Activated CD8-positive, alpha-beta memory T cell treated with anti-CD3 and anti-CD28 coated beads for 24 hours (primary cell): ENCODE data around the gene MUC21.
"Not testable (repeated sequence)": the region's sequence is repeated elsewhere in the genome, so short reads cannot be mapped to it uniquely, and the experiment has no call there.

Source experiments
- DNase-seq: peaks from one replicate; pipeline ENCODE4 v3.0.0-alpha.2; 2020

MUC21 gene

GRCh38 chr6:30983439-30983838 lies at the start of gene MUC21:
Gene MUC21, plus strand, starts transcription at chr6:30983718. Its CDS starts 241 bp downstream, at chr6:30983959.
- no peak for DNase-seq

- DNase-seq: no peak
Observed at GRCh38 chr6:30935018-30935417, 48.5 kb upstream of the MUC21 start.

GRCh38 chr6:30937265-30937664 lies 46.3 kb upstream of the MUC21 start:
- no peak for DNase-seq

GRCh38 chr6:30938730-30939129 lies 44.8 kb upstream of the MUC21 start:
- no peak for DNase-seq

GRCh38 chr6:30939473-30939872 lies 44.0 kb upstream of the MUC21 start:
- no peak for DNase-seq

DNA sequence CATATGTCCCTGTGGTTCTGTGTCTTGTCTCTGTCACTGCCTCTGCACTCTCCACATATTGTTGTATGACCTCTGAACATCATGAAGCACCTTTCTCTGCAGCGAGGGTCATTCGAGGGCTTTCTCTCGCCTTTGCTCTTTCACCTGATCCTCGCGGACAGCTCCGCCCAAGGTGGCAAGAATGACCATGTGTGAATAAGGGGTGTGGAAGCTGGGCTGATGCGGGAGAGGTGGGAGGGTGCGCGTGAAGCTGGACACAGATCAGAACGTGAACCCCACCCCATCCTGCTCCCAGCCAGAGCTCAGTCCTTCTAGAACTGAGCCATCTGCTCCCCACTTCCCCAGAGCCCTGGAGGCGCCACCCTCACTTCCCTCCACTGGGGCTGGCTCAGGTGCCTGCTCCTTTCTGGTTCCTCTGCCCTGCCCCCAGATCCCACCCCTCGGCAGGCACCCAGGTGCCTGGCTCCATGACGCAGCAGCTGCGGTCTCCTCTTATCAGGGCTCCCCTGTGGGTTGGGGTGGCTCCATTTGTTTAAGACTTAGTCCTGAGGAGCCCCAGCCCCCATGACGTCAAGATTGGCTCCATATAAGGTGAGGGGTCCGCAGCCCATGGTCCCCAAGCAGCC lies 43.0 kb upstream of the MUC21 start, which contains the start of gene MUCL3:
MUCL3 (plus strand) TSS at position 613 of the 626 bp plus-strand sequence. CDS start 27 bp downstream, outside the sequence.
- no peak for DNase-seq

GRCh38 chr6:30942338-30943060 lies 41.0 kb upstream of the MUC21 start:
- no peak for DNase-seq

DNA sequence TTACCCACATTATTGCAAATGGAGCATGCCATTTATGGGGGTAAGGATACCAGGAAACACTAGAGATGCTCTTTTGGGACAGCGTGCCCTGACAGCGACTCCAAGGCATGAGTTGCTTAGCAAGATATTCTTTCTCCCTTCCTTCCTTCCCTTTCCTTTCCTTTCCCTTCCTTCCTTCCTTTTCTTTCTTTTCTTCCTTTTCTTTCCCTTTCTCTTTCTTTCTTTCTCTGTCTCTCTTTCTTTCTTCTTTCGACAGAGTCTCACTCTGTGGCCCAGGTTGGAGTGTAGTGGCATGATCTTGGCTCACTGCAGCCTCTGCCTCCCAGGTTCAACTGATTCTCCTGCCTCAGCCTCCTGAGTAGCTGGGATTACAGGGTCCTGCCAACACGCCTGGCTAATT lies 39.5 kb upstream of the MUC21 start:
- no peak for DNase-seq

- DNase-seq: no peak
Observed at GRCh38 chr6:30945281-30945680, 38.2 kb upstream of the MUC21 start.

- no peak for DNase-seq
Observed at GRCh38 chr6:30947231-30947630, 36.3 kb upstream of the MUC21 start.

- DNase-seq: no peak
Observed at GRCh38 chr6:30948811-30949210, 34.7 kb upstream of the MUC21 start.

GRCh38 chr6:30951907-30952469 lies 31.5 kb upstream of the MUC21 start:
- DNase-seq: no peak

DNA sequence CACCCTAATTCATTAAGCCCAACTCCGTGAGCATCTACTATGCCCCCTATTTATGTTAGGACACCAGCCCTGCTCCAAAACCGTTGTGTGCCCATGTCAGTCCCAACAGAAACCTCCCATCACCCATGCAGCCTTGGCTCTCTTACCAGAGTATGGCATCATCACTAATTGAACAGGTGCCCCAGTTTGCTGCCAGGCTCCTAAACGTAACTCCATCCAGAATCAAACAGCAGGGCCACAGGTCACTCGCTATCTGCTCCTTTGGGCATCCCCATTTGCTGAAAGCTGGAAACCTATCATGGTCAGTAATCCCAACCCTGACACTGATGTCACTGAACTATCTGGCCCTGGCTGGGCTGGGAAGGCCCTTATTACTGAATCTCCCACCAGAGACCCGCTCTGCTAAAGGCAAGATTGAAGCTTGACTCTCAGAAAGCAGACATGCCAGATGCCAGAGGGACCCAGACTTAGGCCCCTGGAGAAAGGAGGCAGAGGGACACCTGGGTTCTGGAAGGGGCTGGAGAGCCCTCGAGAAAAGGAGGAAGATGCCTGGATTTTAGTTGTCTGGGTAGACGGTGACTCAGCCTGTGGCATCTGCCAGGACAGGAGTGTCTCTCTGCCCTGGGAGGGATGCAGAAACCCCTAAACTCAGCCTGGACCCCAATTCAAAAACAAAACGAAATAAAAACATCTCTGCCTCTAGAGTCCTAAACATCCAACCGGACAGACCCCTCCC lies 28.7 kb upstream of the MUC21 start:
- DNase-seq: no peak

GRCh38 chr6:30955367-30956042 lies 28.0 kb upstream of the MUC21 start:
- peak; percentile 90 for DNase-seq

GRCh38 chr6:30957716-30958115 lies 25.8 kb upstream of the MUC21 start:
- no peak for DNase-seq

DNA sequence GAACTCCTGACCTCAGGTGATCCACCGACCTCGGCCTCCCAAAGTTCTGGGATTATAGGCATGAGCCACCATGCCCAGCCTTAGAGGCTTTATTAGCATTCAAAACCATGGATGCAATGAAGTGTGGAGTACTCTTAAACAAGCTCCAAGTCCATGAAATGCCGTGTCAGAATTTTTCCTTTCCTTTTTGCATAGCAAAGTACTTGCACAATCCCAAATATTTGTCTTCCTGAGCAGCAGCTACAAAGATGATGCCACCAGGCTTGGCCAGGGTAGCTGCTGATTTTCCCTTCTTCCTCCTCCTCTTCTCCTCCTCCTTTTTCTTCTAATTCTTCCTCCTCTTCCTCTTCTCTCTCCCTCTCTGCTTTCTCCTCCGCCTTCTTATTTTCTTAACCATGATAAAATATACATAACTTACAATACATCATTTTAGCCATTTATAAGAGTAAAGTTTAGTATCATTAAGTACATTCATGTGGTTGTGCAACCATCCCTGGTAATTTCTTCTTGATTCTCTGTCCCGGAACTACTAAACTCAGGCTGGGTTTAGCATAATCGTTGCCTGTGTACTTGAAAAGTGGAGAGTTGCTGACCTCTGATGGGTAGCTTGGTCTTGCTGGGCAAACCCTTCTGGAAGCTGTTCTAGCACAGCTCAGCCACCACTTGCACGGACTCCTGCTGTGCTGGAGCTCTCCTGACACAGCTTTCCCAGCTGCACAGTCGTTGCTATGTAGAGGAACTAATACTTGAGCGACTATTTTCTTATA lies 22.4 kb upstream of the MUC21 start:
- DNase-seq: no peak

DNA sequence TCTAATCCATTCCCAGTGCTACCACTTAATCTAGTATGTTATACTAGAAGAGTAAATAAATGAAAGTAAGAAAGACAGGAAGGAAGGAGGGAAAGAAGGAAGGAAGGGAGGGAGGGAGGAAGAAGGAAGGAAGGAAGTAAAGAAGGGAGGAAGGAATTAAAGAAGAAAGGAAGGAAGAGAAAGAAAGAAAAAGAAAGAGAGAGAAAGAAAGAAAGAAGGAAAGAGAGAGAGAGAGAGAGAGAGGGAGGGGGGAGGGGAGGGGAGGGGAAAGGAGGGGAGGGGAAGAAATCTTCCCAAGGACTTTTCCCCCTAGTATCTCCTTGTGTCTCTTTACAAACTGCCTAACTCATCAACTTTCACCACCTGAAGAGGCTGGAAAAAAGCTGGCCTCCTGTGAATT lies 20.8 kb upstream of the MUC21 start:
- DNase-seq: no peak

DNA sequence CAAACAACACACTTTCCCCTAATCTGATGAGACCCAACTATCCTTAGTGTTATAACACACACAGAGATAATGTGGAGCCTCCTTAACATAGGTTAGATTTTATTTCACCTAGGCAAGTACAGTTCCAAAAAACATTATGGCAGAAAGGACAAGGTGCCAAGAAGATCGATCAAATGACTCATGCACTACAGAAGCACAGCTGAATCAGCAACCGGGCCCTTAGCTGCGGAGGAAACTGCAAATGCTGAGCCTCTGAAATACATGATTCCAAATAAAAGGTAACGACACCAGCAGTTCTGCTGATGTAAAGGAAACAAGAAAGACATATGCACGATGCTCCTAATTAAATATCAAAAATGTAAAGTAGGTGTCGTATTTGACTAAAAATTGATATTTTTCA lies 19.9 kb upstream of the MUC21 start:
- no peak for DNase-seq

DNA sequence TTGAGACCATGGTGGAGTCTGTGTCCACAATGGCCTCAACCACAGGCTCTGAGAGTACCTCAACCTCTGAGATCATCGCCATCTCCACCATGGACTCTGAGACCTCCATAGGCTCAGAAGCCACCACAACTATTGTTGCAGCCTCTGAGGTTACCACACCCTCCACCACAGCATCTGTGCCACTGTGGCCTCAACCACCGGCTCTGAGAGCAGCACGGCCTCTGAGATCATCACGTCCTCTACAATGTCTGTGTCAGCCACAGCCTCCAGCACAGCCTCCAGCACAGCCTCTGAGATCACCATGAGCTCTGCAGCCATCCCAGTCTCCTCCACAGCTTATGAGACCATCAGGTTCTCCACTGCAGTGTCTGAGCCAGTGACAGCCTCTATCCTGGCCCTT lies 19.4 kb upstream of the MUC21 start:
- DNase-seq: no peak

DNA sequence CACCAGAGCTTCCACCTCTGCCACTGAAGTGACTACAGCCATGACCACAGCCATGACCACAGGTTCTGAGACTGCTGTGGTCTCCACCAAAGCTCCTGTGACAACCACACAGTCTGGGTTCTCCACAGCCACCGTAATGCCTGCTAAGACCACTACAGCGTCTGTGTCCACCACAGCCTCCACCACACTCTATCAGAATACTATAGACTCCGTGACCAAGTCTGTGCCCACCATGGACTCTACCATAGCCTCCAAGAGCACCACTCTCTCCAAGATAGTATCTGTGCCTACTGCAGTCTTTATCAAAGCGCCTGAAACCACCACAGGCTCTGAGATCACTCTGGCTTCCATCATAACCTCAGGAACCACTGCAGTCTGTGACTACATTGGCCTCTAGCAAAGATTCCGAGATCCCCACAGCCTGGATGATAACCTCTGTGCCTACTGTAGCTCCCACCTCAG lies 18.3 kb upstream of the MUC21 start:
- no peak for DNase-seq

GRCh38 chr6:30966154-30966553 lies 17.4 kb upstream of the MUC21 start:
- DNase-seq: no peak

- DNase-seq: not testable (repeated sequence)
Observed at GRCh38 chr6:30969171-30969570, 14.3 kb upstream of the MUC21 start.
